K562 (cell line): ENCODE data around the gene AIG1. TPM values are rescaled to one million over a fixed set of nuclear protein-coding genes. Genes with fewer than 3 reads are reported as not detected.

ENCODE experiments used
- ATAC-seq: fragments of 200-7000 bp; cut with Tn5 transposase; 3 replicates; pipeline ENCODE4 v1.9.1; 2020; ENCODE audit warnings: moderate library complexity
- BruUV-seq: library from RNA; stranded (reverse); fragments of 400-500 nt; replicated peaks from 2 replicates; lab custom pipeline; 2021; lab: Mats Ljungman, UMichigan
- CTCF ChIA-PET: fragments of 300-600 bp; formaldehyde crosslinking; extraction: SDS; loops from one replicate; lab custom pipeline; 2021; ENCODE audit warnings: low intra/inter-chr PET ratio; lab: Yijun Ruan, JAX
- POLR2A ChIA-PET: fragments of 300-600, 350-650 bp; sonication (Branson Sonifier 250); formaldehyde crosslinking; extraction: SDS; loops from one replicate; lab custom pipeline; 2021; ENCODE audit warnings: antibody characterized with exemption, inconsistent platforms; lab: Yijun Ruan, JAX
- DNase-seq, 4 experiments: peaks; one replicate each; pipeline versions ENCODE4 v3.0.0 to v3.0.0-alpha.2; 2011 to 2018; ENCODE audit warnings: low spot score in 3 of 4, mixed read lengths in 3 of 4; ENCODE audit errors: extremely low read depth in 1 of 4
- FAIRE-seq: peaks from 2 replicates; lab custom pipeline; 2011; peaks lifted over from hg19 to GRCh38; lab: Jason Lieb, UNC
- H2AFZ ChIP-seq: 2 replicates; pipeline ENCODE4 v1.6.0; 2011; ENCODE audit warnings: low read depth, low read length, control low read depth, inconsistent platforms
- H3K27ac ChIP-seq: fragments of 200-600 bp; 3 replicates; pipeline ENCODE4 v1.8.0; 2011; ENCODE audit warnings: low read depth, mild to moderate bottlenecking, control low read depth, inconsistent platforms, low read length, moderate library complexity, mixed read lengths; ENCODE audit errors: extremely low read depth
- H3K27me3 ChIP-seq, 2 experiments: fragments of 300-600 bp in 1 of 2; 2 replicates in 1 of 2; 3 replicates in 1 of 2; pipeline versions ENCODE4 v1.6.0 to v1.8.0; 2011; ENCODE audit warnings: inconsistent platforms in 2 of 2, low read length in 2 of 2, mild to moderate bottlenecking in 1 of 2, mixed read lengths in 1 of 2, moderate library complexity in 1 of 2; ENCODE audit not compliant: control insufficient read depth in 2 of 2, insufficient read depth in 2 of 2
- H3K36me3 ChIP-seq: fragments of 300-600 bp; 3 replicates; pipeline ENCODE4 v1.8.0; 2011; ENCODE audit warnings: mild to moderate bottlenecking, low read length, inconsistent platforms; ENCODE audit not compliant: control insufficient read depth, insufficient read depth
- H3K4me1 ChIP-seq, 2 experiments: fragments of 200-600 bp in 1 of 2; replicated peaks in 1 of 2; 2 replicates in 1 of 2; 3 replicates in 1 of 2; pipeline versions ENCODE4 v1.5.1 to v1.8.0; 2011; ENCODE audit warnings: inconsistent platforms in 2 of 2, low read length in 2 of 2, mild to moderate bottlenecking in 1 of 2, mixed read lengths in 1 of 2, moderate library complexity in 1 of 2; ENCODE audit not compliant: control insufficient read depth in 2 of 2, insufficient read depth in 2 of 2
- H3K4me2 ChIP-seq: 2 replicates; pipeline ENCODE4 v1.6.1; 2011; ENCODE audit warnings: low read length, control low read depth, inconsistent platforms, mixed read lengths; ENCODE audit not compliant: insufficient read depth
- H3K4me3 ChIP-seq: fragments of 200-600 bp; sonication (generic), shearing (Covaris generic); 2 replicates; pipeline ENCODE4 v1.5.1; 2016; ENCODE audit warnings: control low read depth, inconsistent platforms
- H3K79me2 ChIP-seq: fragments of 200-600 bp; 3 replicates; pipeline ENCODE4 v1.8.0; 2011; ENCODE audit warnings: low read length, inconsistent platforms; ENCODE audit not compliant: control insufficient read depth, insufficient read depth
- H3K9ac ChIP-seq, 2 experiments: 2 replicates each; pipeline versions ENCODE4 v1.6.0 to v1.6.1; 2011; ENCODE audit warnings: low read depth in 2 of 2, low read length in 2 of 2, control low read depth in 1 of 2, inconsistent platforms in 1 of 2, mild to moderate bottlenecking in 1 of 2, mixed read lengths in 1 of 2; ENCODE audit not compliant: insufficient read depth in 1 of 2
- H3K9me1 ChIP-seq: one replicate; pipeline ENCODE4 v1.6.0; 2011; ENCODE audit warnings: inconsistent platforms, mild to moderate bottlenecking, low read length, moderate library complexity; ENCODE audit not compliant: control insufficient read depth, insufficient read depth
- H3K9me3 ChIP-seq: replicated peaks from 2 replicates; pipeline ENCODE4 v1.5.1; 2011; ENCODE audit warnings: low read depth, low read length, inconsistent platforms; ENCODE audit not compliant: control insufficient read depth, insufficient read depth
- H4K20me1 ChIP-seq: replicated peaks from 2 replicates; pipeline ENCODE4 v1.6.1; 2011; ENCODE audit warnings: low read length, inconsistent platforms, mixed read lengths; ENCODE audit not compliant: control insufficient read depth, insufficient read depth
- ATF1 ChIP-seq, 2 experiments: fragments of 450-650 bp in 1 of 2; IDR thresholded peaks; 2 replicates each; pipeline ENCODE4 v1.6.1; 2016; ENCODE audit warnings: missing compliant biosample characterization in 1 of 2, missing genetic modification characterization in 1 of 2
- CBFA2T3 ChIP-seq: fragments of 450-650 bp; IDR thresholded peaks from 2 replicates; pipeline ENCODE4 v1.6.1; 2017
- CBX5 ChIP-seq: IDR thresholded peaks from 2 replicates; pipeline ENCODE4 v1.6.1; 2014; ENCODE audit warnings: low read depth, borderline replicate concordance
- CREM ChIP-seq: IDR thresholded peaks from 2 replicates; pipeline ENCODE4 v1.6.1; 2014; ENCODE audit warnings: antibody characterized with exemption, low read depth
- FOXK2 ChIP-seq, 2 experiments: fragments of 450-650 bp; IDR thresholded peaks in 1 of 2; conservative IDR thresholded peaks in 1 of 2; 2 replicates each; pipeline ENCODE4 v1.6.1; 2016; ENCODE audit warnings: low read depth in 2 of 2, mild to moderate bottlenecking in 1 of 2
- NR2C1 ChIP-seq, 2 experiments: fragments of 450-650 bp; IDR thresholded peaks; 2 replicates each; pipeline ENCODE4 v1.6.1; 2017; ENCODE audit warnings: mild to moderate bottlenecking in 2 of 2, antibody characterized with exemption in 1 of 2, inconsistent platforms in 1 of 2, missing compliant biosample characterization in 1 of 2, missing genetic modification characterization in 1 of 2
- PML ChIP-seq: IDR thresholded peaks from 2 replicates; pipeline ENCODE4 v1.6.1; 2012; ENCODE audit warnings: low read length, inconsistent platforms
- POLR2AphosphoS5 ChIP-seq: IDR thresholded peaks from 2 replicates; pipeline ENCODE4 v1.6.1; 2011; ENCODE audit warnings: mild to moderate bottlenecking, low read depth, low read length, moderate library complexity; ENCODE audit not compliant: control insufficient read depth, insufficient read depth
- RAD51 ChIP-seq: fragments of 450-650 bp; IDR thresholded peaks from 2 replicates; pipeline ENCODE4 v1.7.1; 2016; ENCODE audit warnings: low read depth, mild to moderate bottlenecking, borderline replicate concordance
- ZNF75A ChIP-seq: fragments of 450-650 bp; formaldehyde crosslinking; IDR thresholded peaks from 2 replicates; pipeline ENCODE4 v1.4.0; 2020; ENCODE audit warnings: mild to moderate bottlenecking
- ZNF785 ChIP-seq: fragments of 250-450 bp; sonication (Bioruptor Pico); IDR thresholded peaks from 2 replicates; pipeline ENCODE4 v1.4.0; 2020; ENCODE audit warnings: mild to moderate bottlenecking
- WGBS: fragments of 100-300 bp; shearing (Covaris generic); methylation state at CpG from one replicate; pipeline ENCODE4 v1.1.6; 2016; ENCODE audit warnings: low coverage, mixed read lengths; ENCODE audit not compliant: insufficient coverage; ENCODE audit errors: missing lambda C conversion rate; 5-methylcytosine and 5-hydroxymethylcytosine counted together
- in situ Hi-C: fragments of 300-500 bp; cut with MboI; formaldehyde crosslinking; loops from 4 replicates; pipeline ENCODE4 v1.15.0; 2018; ENCODE audit warnings: inconsistent platforms, mixed read lengths
- intact Hi-C: fragments of 100-400 bp; cut with micrococcal nuclease; formaldehyde crosslinking; loops from 2 replicates; pipeline ENCODE4 v1.14.2; 2022
- polyA plus RNA-seq, 8 experiments: library from polyadenylated mRNA; depleted of rRNA in 4 of 8; stranded (reverse) in 5 of 8; unstranded in 3 of 8; fragments of >200 nt; fragmentation: Nextera tagmentation in 2 of 8; fragmentation: Illumina TruSeq in 1 of 8; extraction: Ambion mirVana in 2 of 8; extraction: Trizol in 1 of 8; gene quantifications; 2 replicates each; pipeline versions ENCODE4 v1.2.1 to v1.2.3, GENCODE V29; 2011 to 2014; ENCODE audit warnings: inconsistent platforms in 1 of 8, missing spikeins in 1 of 8
- total RNA-seq, 7 experiments: library from RNA; depleted of rRNA in 6 of 7; stranded (reverse); fragments of >200 nt in 6 of 7; fragmentation: Illumina TruSeq in 2 of 7; extraction: Trizol in 2 of 7; gene quantifications; 2 replicates each; pipeline versions ENCODE4 v1.2.1 to v1.2.3, GENCODE V29; 2011 to 2021; ENCODE audit warnings: low replicate concordance in 1 of 7
- TF ChIP-seq, protein P1 (sequence below): sonication (generic); formaldehyde crosslinking; IDR thresholded peaks from 2 replicates; pipeline ENCODE4 v1.5.0; 2020; ENCODE audit warnings: missing genetic modification reagents
- TF ChIP-seq, protein P2 (sequence below), 2 experiments: fragments of 450-650 bp; conservative IDR thresholded peaks; 2 replicates each; pipeline ENCODE4 v1.6.1; 2017; ENCODE audit warnings: mild to moderate bottlenecking in 2 of 2, moderate library complexity in 2 of 2

AIG1 gene
- total and polyA plus RNA-seq, 9 of the 15 experiments (the other 6 are each of a cell fraction or from before 2014, with no cell fraction given): 74.8 to 333 (median 127) TPM

DNA sequence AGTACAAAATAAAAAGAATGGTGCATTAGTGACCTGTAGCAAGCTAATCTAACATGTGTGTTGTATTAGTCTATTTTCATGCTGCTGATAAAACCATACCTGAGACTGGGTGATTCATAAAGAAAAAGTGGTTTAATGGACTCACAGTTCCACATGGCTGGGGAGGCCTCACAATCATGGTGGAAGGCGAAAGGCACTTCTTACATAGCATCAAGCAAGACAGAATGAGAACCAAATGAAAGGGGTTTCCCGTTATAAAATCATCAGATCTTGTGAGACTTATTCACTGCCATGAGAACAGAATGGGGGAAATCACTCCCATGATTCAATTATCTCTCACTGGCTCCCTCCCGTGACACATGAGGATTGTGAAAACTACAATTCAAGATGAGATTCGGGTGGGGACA lies 45.4 kb upstream of the AIG1 start:
- Histone ChIP-seq H3K4me2 (no peak overlapping the region), H3K27ac (no peak overlapping the region), H4K20me1 (no peaks in the 10 kb centered on the region), H3K9me1 (no peaks in the 10 kb centered on the region), H2AFZ (no peak overlapping the region), H3K4me1 (peaks cover 0 to 5% of the 10 kb centered on the region in 2 experiments; a peak in 1 of 5 replicates), H3K27me3 (no peaks in the 10 kb centered on the region), H3K4me3 (no peak overlapping the region), H3K9ac (no peak overlapping the region), H3K79me2 (no peaks in the 10 kb centered on the region), H3K36me3 (no peaks in the 10 kb centered on the region), H3K9me3 (no peaks in the 10 kb centered on the region)
- in situ Hi-C loops (no loop called here), intact Hi-C loops (no loop called here)
- DNase-seq: no peak
- no peak for FAIRE-seq
- no peak for ATAC-seq
- BruUV-seq: no TSS peak
- ChIA-PET POLR2A (no interaction called here), CTCF (no interaction called here)
- WGBS: 14% methylated on average over 4 of the region's 4 CpGs
- no peak for TF ChIP-seq CBX5

DNA sequence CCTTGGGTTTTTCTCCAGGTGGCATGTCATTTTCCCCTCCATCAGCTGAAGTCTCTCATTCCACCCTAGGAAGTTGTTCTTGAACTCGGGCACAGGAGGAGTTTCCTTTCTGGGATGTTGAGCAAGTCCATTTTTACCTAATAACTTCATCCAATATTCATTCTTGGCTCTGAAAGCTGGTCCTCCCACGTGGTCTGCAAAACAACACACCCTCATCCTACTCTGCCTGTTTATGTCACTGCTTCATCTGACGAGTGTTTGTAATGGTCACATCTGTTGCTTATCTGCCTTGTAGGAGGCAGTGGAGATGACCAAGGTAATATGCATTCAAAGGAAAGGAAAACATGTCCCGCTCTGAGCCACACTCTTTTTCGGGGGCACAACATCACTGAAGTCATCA lies 41.7 kb upstream of the AIG1 start:
- Histone ChIP-seq H3K4me3 (no peak overlapping the region), H3K9me3 (no peaks in the 10 kb centered on the region; the same call in 1 of the 2 replicates), H3K27me3 (no peaks in the 10 kb centered on the region), H3K27ac (no peak overlapping the region), H3K9me1 (no peaks in the 10 kb centered on the region), H3K79me2 (no peaks in the 10 kb centered on the region), H4K20me1 (no peaks in the 10 kb centered on the region), H2AFZ (peak overlapping the region; percentile 66), H3K4me1 (peaks cover 0 to 5% of the 10 kb centered on the region in 2 experiments; a peak in 1 of 5 replicates), H3K36me3 (no peaks in the 10 kb centered on the region), H3K9ac (no peak overlapping the region), H3K4me2 (peak overlapping the region; percentile 42; the same call in 1 of the 2 replicates)
- DNase-seq (peak in 2 of 4 experiments; percentile 30 to 39), FAIRE-seq (peak; percentile 52), ATAC-seq (peak; percentile 79)
- no TSS peak for BruUV-seq
- WGBS: 2% methylated on average over 5 of the region's 5 CpGs
- ChIA-PET CTCF (no interaction called here), POLR2A (interaction anchor here (0.7 to 1.6 kb wide), 2 partner anchors 10 to 740 kb away, joined by 3 to 4 read pairs; no protein-coding TSS in a partner anchor)
- intact Hi-C loops (no loop called here), in situ Hi-C loops (no loop called here)
- TF ChIP-seq NR2C1 (IDR thresholded peaks at IDR 0.05): no peak
- TF ChIP-seq NR2C1 (tag; IDR thresholded peaks at IDR 0.05): no peak
- TF ChIP-seq, protein P1, sequence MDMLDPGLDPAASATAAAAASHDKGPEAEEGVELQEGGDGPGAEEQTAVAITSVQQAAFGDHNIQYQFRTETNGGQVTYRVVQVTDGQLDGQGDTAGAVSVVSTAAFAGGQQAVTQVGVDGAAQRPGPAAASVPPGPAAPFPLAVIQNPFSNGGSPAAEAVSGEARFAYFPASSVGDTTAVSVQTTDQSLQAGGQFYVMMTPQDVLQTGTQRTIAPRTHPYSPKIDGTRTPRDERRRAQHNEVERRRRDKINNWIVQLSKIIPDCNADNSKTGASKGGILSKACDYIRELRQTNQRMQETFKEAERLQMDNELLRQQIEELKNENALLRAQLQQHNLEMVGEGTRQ (CRISPR knock-in tag): 0 out of 2 replicates have a peak, but pooled peaks have one; percentile 7
- TF ChIP-seq FOXK2 (conservative IDR thresholded peaks at IDR 0.05 in 1 of 2, IDR thresholded peaks at IDR 0.05 in 1 of 2; ENCODE audit: low read depth in 2 of 2): peak; percentile 52 to 76
- TF ChIP-seq CBFA2T3: 0 out of 2 replicates have a peak, but pooled peaks have one; percentile 3
- peak; percentile 49 for TF ChIP-seq RAD51
- TF ChIP-seq ATF1 (CRISPR knock-in tag; IDR thresholded peaks at IDR 0.05): no peak
- TF ChIP-seq ATF1 (tag; IDR thresholded peaks at IDR 0.05): 0 out of 2 replicates have a peak, but pooled peaks have one; percentile 13
- TF ChIP-seq, protein P2, sequence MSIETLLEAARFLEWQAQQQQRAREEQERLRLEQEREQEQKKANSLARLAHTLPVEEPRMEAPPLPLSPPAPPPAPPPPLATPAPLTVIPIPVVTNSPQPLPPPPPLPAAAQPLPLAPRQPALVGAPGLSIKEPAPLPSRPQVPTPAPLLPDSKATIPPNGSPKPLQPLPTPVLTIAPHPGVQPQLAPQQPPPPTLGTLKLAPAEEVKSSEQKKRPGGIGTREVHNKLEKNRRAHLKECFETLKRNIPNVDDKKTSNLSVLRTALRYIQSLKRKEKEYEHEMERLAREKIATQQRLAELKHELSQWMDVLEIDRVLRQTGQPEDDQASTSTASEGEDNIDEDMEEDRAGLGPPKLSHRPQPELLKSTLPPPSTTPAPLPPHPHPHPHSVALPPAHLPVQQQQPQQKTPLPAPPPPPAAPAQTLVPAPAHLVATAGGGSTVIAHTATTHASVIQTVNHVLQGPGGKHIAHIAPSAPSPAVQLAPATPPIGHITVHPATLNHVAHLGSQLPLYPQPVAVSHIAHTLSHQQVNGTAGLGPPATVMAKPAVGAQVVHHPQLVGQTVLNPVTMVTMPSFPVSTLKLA (conservative IDR thresholded peaks at IDR 0.05): peak; percentile 61 to 68; a peak in 3 of 4 replicates
- TF ChIP-seq PML: no peak
- no peak for TF ChIP-seq ZNF75A (CRISPR knock-in tag)
- TF ChIP-seq POLR2AphosphoS5: no peak
- TF ChIP-seq ZNF785: no peak
- 0 out of 2 replicates have a peak, but pooled peaks have one; percentile 19 for TF ChIP-seq CREM
